ENCODE results near the gene PDE6B. TPM values are rescaled to one million over a fixed set of nuclear protein-coding genes. Genes with fewer than 3 reads are reported as not detected.

Gene PDE6B
- total RNA-seq, 1 experiment from 2014 or later = 10.8 TPM

DNA sequence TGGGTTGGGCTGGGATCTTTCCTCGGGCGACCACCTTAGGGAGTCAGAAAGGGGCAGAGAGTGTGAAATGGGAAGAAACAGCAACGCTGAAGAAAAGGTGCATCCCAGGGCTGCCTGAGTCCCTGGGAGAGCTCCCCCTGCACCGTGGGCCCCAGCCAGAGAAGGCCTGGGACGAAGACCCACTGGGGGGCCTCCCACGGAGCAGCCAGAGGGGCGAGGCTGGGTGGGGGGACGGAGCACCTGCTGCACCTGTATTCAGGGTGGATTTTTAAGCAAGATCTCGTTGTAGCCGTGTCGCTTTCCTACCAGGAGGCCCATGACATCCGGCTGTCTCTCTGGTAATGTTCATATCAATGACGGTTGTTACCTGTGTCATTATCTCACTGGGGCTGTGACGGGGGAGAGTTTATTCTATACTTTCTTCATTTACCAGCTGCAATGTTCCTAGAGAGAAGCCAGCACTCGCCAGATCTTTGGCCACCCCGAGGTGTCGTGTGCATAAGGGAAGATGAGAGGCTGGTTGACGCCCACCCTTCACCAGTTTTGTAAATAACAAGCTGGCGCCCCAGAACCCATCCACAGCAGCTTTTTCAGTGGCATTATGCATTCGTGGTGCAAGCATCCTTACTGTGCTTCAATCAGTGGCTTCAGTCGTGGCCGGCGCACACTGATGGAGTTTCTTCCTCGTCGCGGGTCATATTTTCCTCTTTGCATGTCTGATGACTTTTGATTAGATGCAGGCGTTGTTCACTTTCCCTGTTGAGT lies 74.6 kb downstream of the PDE6B start:
- H3K4me2 ChIP-seq (ENCODE audit: insufficient read depth, insufficient read length, low read length) = no peak overlapping the region
- no peak overlapping the region for H3T11ph ChIP-seq (ENCODE audit: low read length)
- H4K91ac ChIP-seq (ENCODE audit: insufficient read length, low read depth, low read length) = no peak overlapping the region
- Mint-ChIP-seq H3K27me3 (ENCODE audit: low read depth) (peaks cover 24% of the 10 kb centered on the region), H3K27ac (no peak overlapping the region), H3K9me3 (peaks cover 0 to 4% of the 10 kb centered on the region in 2 experiments; a peak in 2 of 5 replicates), H3K4me3 (no peak overlapping the region; a peak in 1 of 5 replicates), H3K36me3 (ENCODE audit: insufficient read depth in 1 of 3, low read depth in 3 of 3) (no peaks in the 10 kb centered on the region), H3K4me1 (peaks cover 7 to 8% of the 10 kb centered on the region in 2 experiments; a peak in 3 of 4 replicates)
- no peak overlapping the region for H2BK15ac ChIP-seq (ENCODE audit: low read depth, low read length)
- no peak for TF ChIP-seq CTCF (conservative IDR thresholded peaks at IDR 0.05)
- H2BK5ac ChIP-seq (ENCODE audit: insufficient read length, low read length) = no peak overlapping the region
- peaks cover 3% of the 10 kb centered on the region for H3K23me2 ChIP-seq (ENCODE audit: insufficient read length, low read depth, low read length, poor library complexity, severe bottlenecking)
- H4K20me1 ChIP-seq (ENCODE audit: control insufficient read depth, insufficient read depth, insufficient read length) = no peaks in the 10 kb centered on the region
- no peak overlapping the region for H2AK5ac ChIP-seq (ENCODE audit: insufficient read length, low read length)
- no peak overlapping the region; the same call in 1 of the 2 replicates for H3K14ac ChIP-seq (ENCODE audit: insufficient read depth, low read length)
- H3K18ac ChIP-seq (ENCODE audit: insufficient read length, low read depth, low read length) = no peak overlapping the region
- no peak overlapping the region for H2AFZ ChIP-seq (ENCODE audit: low read length)
- no peak overlapping the region for H2BK12ac ChIP-seq (ENCODE audit: insufficient read length, low read depth, low read length)
- H3K9me3 ChIP-seq (ENCODE audit: control insufficient read depth, low read depth, low read length) = no peaks in the 10 kb centered on the region
- H4K5ac ChIP-seq (ENCODE audit: insufficient read length, low read depth, low read length) = no peak overlapping the region
- no peak overlapping the region for H3K56ac ChIP-seq (ENCODE audit: insufficient read length, low read depth, low read length)
- no peak overlapping the region for H3K4ac ChIP-seq (ENCODE audit: low read depth, low read length)
- H2BK20ac ChIP-seq (ENCODE audit: low read depth, low read length, poor library complexity, severe bottlenecking) = no peak overlapping the region
- DNase-seq = no peak
- no peak overlapping the region for H3K9ac ChIP-seq (ENCODE audit: extremely low read depth, insufficient read length, low read length)
- H3K4me1 ChIP-seq (ENCODE audit: insufficient read depth, low read length) = peaks cover 2% of the 10 kb centered on the region; the same call in 1 of the 2 replicates
- H3K27ac ChIP-seq (ENCODE audit: insufficient read length, low read depth, low read length) = no peak overlapping the region
- no peaks in the 10 kb centered on the region for H3K79me2 ChIP-seq (ENCODE audit: insufficient read depth, low read length)
- no peak overlapping the region for H2BK120ac ChIP-seq (ENCODE audit: low read depth, low read length, poor library complexity, severe bottlenecking)
- no peaks in the 10 kb centered on the region for H3K79me1 ChIP-seq (ENCODE audit: insufficient read depth, low read depth, low read length, poor library complexity, severe bottlenecking)
- no peak overlapping the region for H4K8ac ChIP-seq (replicated peaks; ENCODE audit: insufficient read length, low read depth, low read length)
- no peak overlapping the region for H3K23ac ChIP-seq (ENCODE audit: insufficient read length, low read depth, low read length)
- H3K27me3 ChIP-seq (ENCODE audit: insufficient read depth, low read length) = no peaks in the 10 kb centered on the region; the same call in 1 of the 2 replicates
- no CpG with 5 or more reads among the region's 27 CpGs for WGBS (ENCODE audit: extremely low coverage, insufficient read length, low lambda C conversion rate)

Measured in H9 (cell line).